Prostate gland (tissue), 2 donors: ENCODE results near the gene PCDHGA8.

ENCODE experiments used
- CTCF ChIP-seq, 4 experiments: fragments of 200-600 bp in 2 of 4; fragments of 450-650 bp in 2 of 4; sonication (generic) in 2 of 4; IDR thresholded peaks; 1 replicate in 3 of 4; 2 replicates in 1 of 4; pipeline ENCODE4 v1.5.1; 2016 to 2019; ENCODE audit warnings: antibody characterized with exemption in 4 of 4, mild to moderate bottlenecking in 2 of 4, moderate library complexity in 2 of 4
- POLR2A ChIP-seq: fragments of 450-650 bp; IDR thresholded peaks from one replicate; pipeline ENCODE4 v1.6.1; 2016; ENCODE audit warnings: antibody characterized with exemption, mild to moderate bottlenecking
- POLR2AphosphoS5 ChIP-seq: sonication (generic); formaldehyde crosslinking; IDR thresholded peaks from one replicate; pipeline ENCODE4 v1.6.1; 2017; ENCODE audit warnings: antibody characterized with exemption

- TF ChIP-seq POLR2A (no peak), CTCF (IDR thresholded peaks at IDR 0.05) (peak in 2 of 4 experiments; percentile 28 to 37), POLR2AphosphoS5 (no peak)
These were observed 10.3 kb downstream of the PCDHGA8 start, which contains the start of gene PCDHGA9 for GRCh38 chr5:141402553-141403243.
